Endothelial cell of umbilical vein (primary cell): Measurements from ENCODE around the gene OST4. TPM values are rescaled to one million over a fixed set of nuclear protein-coding genes. Genes with fewer than 3 reads are reported as not detected.

Source experiments
- BruUV-seq: library from RNA; stranded (reverse); fragments of 400-500 nt; replicated peaks from 2 replicates; lab custom pipeline; 2021; lab: Mats Ljungman, UMichigan
- CTCF ChIA-PET: fragments of 300-600, 350-600 bp; sonication (Branson Sonifier 250); formaldehyde crosslinking; loops from one replicate; lab custom pipeline; 2021; ENCODE audit warnings: antibody characterized with exemption, inconsistent platforms; lab: Charles Lee
- POLR2A ChIA-PET: fragments of 300-600, 350-600 bp; sonication (Branson Sonifier 250); formaldehyde crosslinking; loops from one replicate; lab custom pipeline; 2021; ENCODE audit warnings: antibody characterized with exemption, inconsistent platforms; lab: Charles Lee
- DNase-seq: peaks from one replicate; pipeline ENCODE4 v3.0.0-alpha.2; 2011; ENCODE audit warnings: low read depth, low spot score
- FAIRE-seq: peaks from 2 replicates; lab custom pipeline; 2011; peaks lifted over from hg19 to GRCh38; lab: Jason Lieb, UNC
- H2AFZ ChIP-seq: 2 replicates; pipeline ENCODE4 v1.6.0; 2012; ENCODE audit warnings: low read depth, low read length, control low read depth, inconsistent platforms
- H3K27ac ChIP-seq: 2 replicates; pipeline ENCODE4 v1.5.1; 2011; ENCODE audit warnings: low read depth, mild to moderate bottlenecking, control low read depth, low read length, moderate library complexity; ENCODE audit not compliant: insufficient read depth
- H3K27me3 ChIP-seq, 2 experiments: 2 replicates each; pipeline versions ENCODE4 v1.6.0 to v1.6.1; 2011; ENCODE audit warnings: low read length in 2 of 2, mixed read lengths in 1 of 2; ENCODE audit not compliant: control insufficient read depth in 2 of 2, insufficient read depth in 2 of 2
- H3K36me3 ChIP-seq, 2 experiments: 2 replicates in 1 of 2; 3 replicates in 1 of 2; pipeline ENCODE4 v1.5.1; 2011; ENCODE audit warnings: low read length in 2 of 2, mild to moderate bottlenecking in 1 of 2, moderate library complexity in 1 of 2; ENCODE audit not compliant: control insufficient read depth in 2 of 2, insufficient read depth in 2 of 2; ENCODE audit errors: extremely low read depth in 1 of 2
- H3K4me1 ChIP-seq: 3 replicates; pipeline ENCODE4 v1.5.1; 2011; ENCODE audit warnings: mild to moderate bottlenecking, low read length; ENCODE audit not compliant: control insufficient read depth, insufficient read depth; ENCODE audit errors: extremely low read depth
- H3K4me2 ChIP-seq: 2 replicates; pipeline ENCODE4 v1.6.1; 2011; ENCODE audit warnings: low read length, control low read depth, mixed read lengths; ENCODE audit not compliant: insufficient read depth
- H3K4me3 ChIP-seq, 3 experiments: fragments of 200-600 bp in 1 of 3; sonication (generic), shearing (Covaris generic) in 1 of 3; replicated peaks in 1 of 3; 2 replicates each; pipeline ENCODE4 v1.5.1; 2011 to 2016; ENCODE audit warnings: control low read depth in 3 of 3, low read length in 3 of 3, mild to moderate bottlenecking in 2 of 3, inconsistent platforms in 1 of 3, low read depth in 1 of 3, moderate library complexity in 1 of 3; ENCODE audit not compliant: insufficient read depth in 1 of 3
- H3K79me2 ChIP-seq: 2 replicates; pipeline ENCODE4 v1.6.0; 2012; ENCODE audit warnings: low read length, inconsistent platforms; ENCODE audit not compliant: control insufficient read depth, insufficient read depth
- H3K9ac ChIP-seq: replicated peaks from 2 replicates; pipeline ENCODE3; 2011; ENCODE audit warnings: low read length, control low read depth; ENCODE audit not compliant: insufficient read depth; ENCODE audit errors: extremely low read depth
- H3K9me1 ChIP-seq: replicated peaks from 3 replicates; pipeline ENCODE4 v1.6.0; 2011; ENCODE audit warnings: mild to moderate bottlenecking, low read length; ENCODE audit not compliant: control insufficient read depth, insufficient read depth; ENCODE audit errors: extremely low read depth
- H3K9me3 ChIP-seq: replicated peaks from 2 replicates; pipeline ENCODE4 v1.5.1; 2012; ENCODE audit warnings: low read length, inconsistent platforms; ENCODE audit not compliant: control insufficient read depth, insufficient read depth
- H4K20me1 ChIP-seq: replicated peaks from 2 replicates; pipeline ENCODE3; 2011; ENCODE audit warnings: mild to moderate bottlenecking, low read length; ENCODE audit not compliant: control insufficient read depth, insufficient read depth; ENCODE audit errors: extremely low read depth
- CTCF ChIP-seq, 2 donors: IDR thresholded peaks; 1 replicate in 1 of 2; 2 replicates in 1 of 2; pipeline ENCODE4 v1.5.1; 2011; ENCODE audit warnings: low read length in 2 of 2, mild to moderate bottlenecking in 2 of 2, moderate library complexity in 2 of 2, control low read depth in 1 of 2, inconsistent platforms in 1 of 2, low read depth in 1 of 2; ENCODE audit not compliant: insufficient read depth in 1 of 2; ENCODE audit errors: extremely low read depth in 1 of 2
- EZH2 ChIP-seq: IDR thresholded peaks from 2 replicates; pipeline ENCODE4 v1.6.1; 2012; ENCODE audit warnings: borderline replicate concordance, low read depth, mild to moderate bottlenecking, moderate library complexity, low read length, inconsistent platforms; ENCODE audit not compliant: severe bottlenecking
- FOS ChIP-seq: IDR thresholded peaks from 2 replicates; pipeline ENCODE4 v1.6.1; 2011; ENCODE audit warnings: mild to moderate bottlenecking, low read length, moderate library complexity, borderline replicate concordance; ENCODE audit not compliant: insufficient read depth
- GATA2 ChIP-seq: IDR thresholded peaks from 2 replicates; pipeline ENCODE4 v1.7.0; 2011; ENCODE audit warnings: low read depth, mild to moderate bottlenecking, moderate library complexity, mixed read lengths, low read length; ENCODE audit not compliant: insufficient read length, insufficient read depth
- JUN ChIP-seq: IDR thresholded peaks from 2 replicates; pipeline ENCODE4 v1.6.1; 2011; ENCODE audit warnings: borderline replicate concordance, low read depth; ENCODE audit not compliant: insufficient read length, insufficient read depth
- MAX ChIP-seq: IDR thresholded peaks from 2 replicates; pipeline ENCODE4 v1.6.1; 2011; ENCODE audit not compliant: insufficient read depth, insufficient read length
- MYC ChIP-seq: IDR thresholded peaks from one replicate; pipeline ENCODE4 v1.6.1; 2011; ENCODE audit warnings: mild to moderate bottlenecking, low read depth, low read length
- POLR2A ChIP-seq: IDR thresholded peaks from 2 replicates; pipeline ENCODE4 v1.6.1; 2012; ENCODE audit warnings: low read depth, mild to moderate bottlenecking, control low read depth, low read length
- POLR2AphosphoS5 ChIP-seq: IDR thresholded peaks from 2 replicates; pipeline ENCODE4 v1.6.1; 2012; ENCODE audit warnings: low read depth, mild to moderate bottlenecking, control low read depth, low read length, moderate library complexity; ENCODE audit not compliant: insufficient read depth
- dilution Hi-C: fragments of 300-500 bp; cut with MboI; formaldehyde crosslinking; loops from one replicate; pipeline ENCODE4 v1.15.0; 2019; ENCODE audit warnings: low sequenced_read_pairs; ENCODE audit not compliant: extremely low pct_ligation_motif_present
- intact Hi-C: fragments of 100-400 bp; cut with micrococcal nuclease; formaldehyde crosslinking; loops from one replicate; pipeline ENCODE4 v1.10.0; 2022
- polyA plus RNA-seq, 4 experiments: library from polyadenylated mRNA; depleted of rRNA in 3 of 4; stranded (reverse) in 3 of 4; unstranded in 1 of 4; fragments of >200 nt; gene quantifications; 2 replicates each; pipeline versions ENCODE4 v1.2.1 to v1.2.3, GENCODE V29; 2011 to 2012; ENCODE audit warnings: missing spikeins in 1 of 4
- total RNA-seq: library from RNA; stranded (reverse); gene quantifications from 2 replicates; pipeline ENCODE4 v1.2.3, GENCODE V29; 2021

Gene OST4
- total and polyA plus RNA-seq, 2 donors (not counting 3 experiments of a cell fraction or from before 2014, with no cell fraction given): 415 to 1,189 TPM

GRCh38 chr2:27093430-27094352 is 22.2 kb upstream of the OST4 start:
- no peaks in the 10 kb centered on the region for H3K27me3 ChIP-seq
- no peaks in the 10 kb centered on the region for H3K4me1 ChIP-seq
- FAIRE-seq (no peak), DNase-seq (no peak)
- H3K4me3 ChIP-seq: no peak overlapping the region
- H3K9me3 ChIP-seq: no peaks in the 10 kb centered on the region
- H4K20me1 ChIP-seq: no peaks in the 10 kb centered on the region
- no peak overlapping the region for H3K27ac ChIP-seq
- intact Hi-C loops: no loop called here
- H3K9ac ChIP-seq: no peak overlapping the region
- no peak overlapping the region for H3K4me2 ChIP-seq
- H3K36me3 ChIP-seq: no peaks in the 10 kb centered on the region
- CTCF ChIA-PET: interaction anchor here (1.0 to 1.7 kb wide), 3 partner anchors 98 to 248 kb away, joined by 3 to 5 read pairs (median 4); no protein-coding TSS in a partner anchor
- no peaks in the 10 kb centered on the region for H3K79me2 ChIP-seq
- no peaks in the 10 kb centered on the region for H3K9me1 ChIP-seq
- H2AFZ ChIP-seq: no peak overlapping the region
- no TSS peak for BruUV-seq
- no peak for TF ChIP-seq MAX
- POLR2A ChIA-PET: interaction anchor here (0.6 kb wide), 1 partner anchor 155 kb away, joined by 3 read pairs; no protein-coding TSS in a partner anchor
- dilution Hi-C loops: no loop called here

GRCh38 chr2:27092696-27093429 is 21.4 kb upstream of the OST4 start:
- Histone ChIP-seq H3K9me3 (no peaks in the 10 kb centered on the region), H3K9me1 (no peaks in the 10 kb centered on the region), H3K27ac (no peak overlapping the region), H3K4me2 (no peak overlapping the region), H3K79me2 (no peaks in the 10 kb centered on the region), H3K27me3 (no peaks in the 10 kb centered on the region), H3K4me1 (no peaks in the 10 kb centered on the region), H2AFZ (no peak overlapping the region), H3K9ac (no peak overlapping the region), H4K20me1 (no peaks in the 10 kb centered on the region), H3K36me3 (no peaks in the 10 kb centered on the region), H3K4me3 (no peak overlapping the region)
- FAIRE-seq (no peak), DNase-seq (no peak)
- dilution Hi-C loops (no loop called here), intact Hi-C loops (no loop called here)
- POLR2A ChIA-PET: interaction anchor here (0.6 kb wide), 1 partner anchor 156 kb away, joined by 3 read pairs; no protein-coding TSS in a partner anchor
- TF ChIP-seq EZH2 (no peak), CTCF (IDR thresholded peaks at IDR 0.05; ENCODE audit: extremely low read depth in 1 of 2, insufficient read depth in 1 of 2, low read depth in 1 of 2, low read length in 2 of 2) (no peak), GATA2 (no peak), FOS (no peak), POLR2A (no peak), POLR2AphosphoS5 (no peak), MAX (no peak), MYC (no peak), JUN (no peak)
- BruUV-seq: no TSS peak
- CTCF ChIA-PET: interaction anchor here (1.0 to 1.7 kb wide), 4 partner anchors 99 to 247 kb away, joined by 3 to 5 read pairs (median 4); no protein-coding TSS in a partner anchor
